Upper lobe of right lung (tissue), 1 donor: ENCODE data around the gene ACO1. TPM values are rescaled to one million over a fixed set of nuclear protein-coding genes. Genes with fewer than 3 reads are reported as not detected.
"Not testable (repeated sequence)": the region's sequence is repeated elsewhere in the genome, so short reads cannot be mapped to it uniquely, and the experiment has no call there.

Source experiments
- ATAC-seq: fragments of 200-7000 bp; cut with Tn5 transposase; one replicate; pipeline ENCODE4 v1.9.1; 2020; ENCODE audit warnings: mild to moderate bottlenecking, moderate library complexity
- DNase-seq: peaks from one replicate; pipeline ENCODE4 v3.0.0-alpha.2; 2020
- H3K27ac ChIP-seq: fragments of 200-600 bp; one replicate; pipeline ENCODE4 v1.8.0; 2022
- H3K27me3 ChIP-seq: fragments of 200-600 bp; one replicate; pipeline ENCODE4 v1.8.0; 2022; ENCODE audit warnings: mild to moderate bottlenecking
- H3K36me3 ChIP-seq: fragments of 200-600 bp; one replicate; pipeline ENCODE4 v1.8.0; 2022
- H3K4me1 ChIP-seq: fragments of 200-600 bp; one replicate; pipeline ENCODE4 v1.8.0; 2022
- H3K4me3 ChIP-seq: fragments of 200-600 bp; one replicate; pipeline ENCODE4 v1.8.0; 2022; ENCODE audit warnings: mild to moderate bottlenecking
- H3K9me3 ChIP-seq: fragments of 200-600 bp; one replicate; pipeline ENCODE4 v1.8.0; 2022
- CTCF ChIP-seq: fragments of 200-600 bp; IDR thresholded peaks from one replicate; pipeline ENCODE4 v1.8.0; 2022; ENCODE audit warnings: antibody characterized with exemption
- intact Hi-C: fragments of 100-400 bp; cut with DNase I; formaldehyde crosslinking; loops from one replicate; pipeline ENCODE4 v1.11.0; 2022
- total RNA-seq: library from RNA; stranded (reverse); fragmentation: NEBNext Ultra II Directional; extraction: Animal tissue kit (Norgen Biotek cat#: 25700); gene quantifications from one replicate; pipeline ENCODE4 v1.2.1, GENCODE V29; 2021
- donor health status: DM: no; HTN: yes; CAD: no; lungs with severe emphysema.

The ACO1 gene
- total RNA-seq, 1 donor from 2014 or later: 32.9 TPM

GRCh38 chr9:32345243-32345642, 39.2 kb upstream of the ACO1 start:
- intact Hi-C loops: no loop called here
- ATAC-seq (no peak), DNase-seq (no peak)
- H3K9me3 ChIP-seq: no peaks in the 10 kb centered on the region
- H3K27me3 ChIP-seq: no peaks in the 10 kb centered on the region
- no peak for TF ChIP-seq CTCF
- no peak overlapping the region for H3K4me3 ChIP-seq
- H3K4me1 ChIP-seq: no peaks in the 10 kb centered on the region
- no peak overlapping the region for H3K27ac ChIP-seq
- H3K36me3 ChIP-seq: no peaks in the 10 kb centered on the region

DNA sequence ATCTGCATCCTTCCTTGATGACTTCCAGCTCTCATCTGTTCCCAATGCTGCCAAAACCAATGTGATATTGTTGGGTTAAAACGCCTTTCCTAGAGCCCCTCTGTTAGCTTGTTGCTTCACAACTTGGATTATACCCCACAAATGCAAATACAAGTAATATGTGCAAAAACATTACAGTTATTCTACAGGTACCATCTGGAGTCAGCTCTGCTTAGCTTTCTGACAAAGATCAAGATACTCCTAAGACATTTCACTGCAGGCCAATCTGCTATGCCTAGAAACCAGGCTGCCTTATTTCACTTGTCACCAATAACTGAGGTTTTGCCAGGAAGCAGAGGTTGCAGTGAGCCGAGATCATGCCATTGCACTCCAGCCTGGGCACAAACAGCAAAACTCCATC, 36.9 kb upstream of the ACO1 start:
- DNase-seq: no peak
- TF ChIP-seq CTCF: no peak
- no peak overlapping the region for H3K4me3 ChIP-seq
- intact Hi-C loops: no loop called here
- no peaks in the 10 kb centered on the region for H3K9me3 ChIP-seq
- no peak for ATAC-seq
- no peaks in the 10 kb centered on the region for H3K36me3 ChIP-seq
- no peaks in the 10 kb centered on the region for H3K27me3 ChIP-seq
- no peaks in the 10 kb centered on the region for H3K4me1 ChIP-seq
- H3K27ac ChIP-seq: no peak overlapping the region

DNA sequence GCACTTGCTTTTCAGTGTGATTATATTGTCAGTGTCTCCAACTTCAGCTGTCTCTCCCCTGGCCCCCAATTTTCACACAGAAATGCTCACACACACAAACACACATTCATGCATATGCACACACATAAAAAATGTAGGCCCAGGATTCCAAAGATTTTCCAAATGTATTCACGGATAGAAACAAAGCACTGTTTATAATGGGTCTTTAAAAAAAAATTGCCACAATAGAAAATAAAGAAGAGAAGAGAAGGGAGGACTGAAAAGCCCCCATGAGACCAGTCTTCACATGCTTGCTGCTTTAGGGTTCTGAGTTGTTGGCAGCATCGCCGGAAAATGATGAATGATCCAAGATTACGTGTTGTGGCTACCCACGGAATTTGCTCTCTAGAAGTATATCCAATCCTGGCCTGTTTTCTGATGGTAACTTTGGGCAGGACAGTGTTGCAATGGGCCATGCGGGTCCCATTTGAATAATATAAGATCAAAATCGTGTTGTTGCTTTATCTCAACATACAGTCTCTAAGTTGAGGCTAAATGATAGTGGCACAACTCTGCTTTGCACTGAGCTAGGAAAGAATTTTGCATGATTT, 36.2 kb upstream of the ACO1 start:
- no peak overlapping the region for H3K27ac ChIP-seq
- no peaks in the 10 kb centered on the region for H3K27me3 ChIP-seq
- TF ChIP-seq CTCF: no peak
- intact Hi-C loops: no loop called here
- H3K4me3 ChIP-seq: no peak overlapping the region
- DNase-seq: no peak
- ATAC-seq: no peak
- no peaks in the 10 kb centered on the region for H3K9me3 ChIP-seq
- H3K36me3 ChIP-seq: no peaks in the 10 kb centered on the region
- no peaks in the 10 kb centered on the region for H3K4me1 ChIP-seq

DNA sequence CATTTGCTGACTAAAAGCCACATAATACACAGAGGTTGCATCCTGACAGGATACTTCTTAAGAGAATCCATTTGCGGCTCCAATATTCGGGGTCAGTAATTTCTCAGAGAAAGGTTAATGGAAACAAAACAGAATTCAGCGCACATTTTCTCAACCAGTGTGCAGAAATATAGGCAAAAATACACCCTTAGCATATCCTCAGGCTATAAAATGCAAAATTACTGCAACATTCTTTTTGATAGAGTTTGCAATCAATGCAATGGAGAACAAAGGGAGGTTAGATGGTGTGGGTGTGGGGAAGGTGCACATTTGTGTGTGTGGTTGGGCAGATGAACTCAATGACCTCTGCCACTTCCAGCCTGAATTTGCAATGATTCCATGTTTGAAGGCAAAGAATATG, 35.4 kb upstream of the ACO1 start:
- intact Hi-C loops: no loop called here
- Histone ChIP-seq H3K4me3 (no peak overlapping the region), H3K27ac (no peak overlapping the region), H3K36me3 (no peaks in the 10 kb centered on the region), H3K9me3 (no peaks in the 10 kb centered on the region), H3K27me3 (no peaks in the 10 kb centered on the region), H3K4me1 (no peaks in the 10 kb centered on the region)
- DNase-seq: no peak
- no peak for ATAC-seq
- TF ChIP-seq CTCF: no peak

DNA sequence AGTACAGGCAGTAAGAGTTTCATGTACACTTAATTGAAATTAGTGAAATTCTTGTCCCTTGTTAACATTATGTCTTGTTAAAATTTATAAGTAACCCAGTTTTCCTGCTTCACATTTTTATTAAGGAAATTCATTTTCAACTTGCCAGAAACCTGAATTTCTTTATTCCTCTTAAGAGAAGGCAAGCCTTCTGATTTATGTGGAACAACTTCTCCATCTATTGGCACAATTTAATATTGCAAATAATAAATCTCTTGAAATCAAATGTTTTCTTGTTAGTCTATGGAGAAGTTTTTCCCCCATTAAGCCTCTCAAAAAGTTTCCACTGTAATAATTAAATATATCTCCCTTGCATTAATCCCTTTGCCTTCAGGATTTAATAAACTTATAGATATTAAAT, 33.8 kb upstream of the ACO1 start:
- no peak for DNase-seq
- Histone ChIP-seq H3K27ac (no peak overlapping the region), H3K4me3 (no peak overlapping the region), H3K9me3 (no peaks in the 10 kb centered on the region), H3K36me3 (no peaks in the 10 kb centered on the region), H3K4me1 (no peaks in the 10 kb centered on the region), H3K27me3 (no peaks in the 10 kb centered on the region)
- ATAC-seq: no peak
- intact Hi-C loops: no loop called here
- peak; percentile 34 for TF ChIP-seq CTCF

- no peak for ATAC-seq
- intact Hi-C loops: no loop called here
Observed at GRCh38 chr9:32351845-32352244, 32.6 kb upstream of the ACO1 start.

DNA sequence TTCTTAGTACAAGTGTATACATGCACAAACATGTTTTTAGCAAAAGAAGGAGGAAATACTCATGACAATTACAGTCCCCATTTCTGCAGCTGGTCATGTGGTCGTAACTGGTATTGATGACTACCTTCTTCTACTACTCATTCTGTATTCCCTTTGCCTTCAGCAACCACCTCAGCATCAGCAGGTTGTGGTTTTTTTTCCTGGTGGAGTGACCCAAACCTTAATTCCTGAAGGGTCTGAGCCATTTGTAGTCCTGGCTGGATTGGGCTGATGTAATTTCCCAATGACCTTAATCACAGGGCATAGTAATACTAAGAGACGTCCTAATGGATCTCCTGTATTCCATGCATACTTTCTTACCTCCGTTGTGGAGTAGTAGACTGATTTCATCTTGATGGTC, 31.0 kb upstream of the ACO1 start:
- H3K36me3 ChIP-seq, H3K4me1 ChIP-seq, intact Hi-C loops: not testable (repeated sequence)

More at GRCh38 chr9:32351845-32352244, 32.6 kb upstream of the ACO1 start:
- TF ChIP-seq CTCF: no peak
- no peak for DNase-seq
- H3K36me3 ChIP-seq: no peaks in the 10 kb centered on the region
- no peak overlapping the region for H3K4me3 ChIP-seq
- H3K4me1 ChIP-seq: no peaks in the 10 kb centered on the region
- H3K27me3 ChIP-seq: no peaks in the 10 kb centered on the region
- no peak overlapping the region for H3K27ac ChIP-seq
- no peaks in the 10 kb centered on the region for H3K9me3 ChIP-seq

More for the DNA sequence above, 31.0 kb upstream of the ACO1 start:
- not testable (repeated sequence) for H3K4me3 ChIP-seq, ATAC-seq, DNase-seq, H3K27me3 ChIP-seq, H3K27ac ChIP-seq, H3K9me3 ChIP-seq
